AG04449 (cell line): ENCODE measurements around the gene EPC2.

ENCODE experiments used
- CTCF ChIA-PET: fragments of 350-600 bp; formaldehyde crosslinking; extraction: SDS; loops from one replicate; lab custom pipeline; 2021; ENCODE audit warnings: antibody characterized with exemption; lab: Yijun Ruan, JAX
- POLR2A ChIA-PET: fragments of 400-600, 350-600 bp; formaldehyde crosslinking; extraction: SDS; loops from one replicate; lab custom pipeline; 2020; ENCODE audit warnings: antibody characterized with exemption, inconsistent platforms; lab: Yijun Ruan, JAX
- DNase-seq: peaks from one replicate; pipeline ENCODE4 v3.0.0-alpha.2; 2010; ENCODE audit warnings: low read depth, low spot score
- H3K4me3 ChIP-seq: 2 replicates; pipeline ENCODE4 v1.5.1; 2011; ENCODE audit warnings: low read depth, mild to moderate bottlenecking, control low read depth, low read length
- CTCF ChIP-seq: IDR thresholded peaks from one replicate; pipeline ENCODE4 v1.5.1; 2011; ENCODE audit warnings: mild to moderate bottlenecking, moderate library complexity, low read length, control low read depth, inconsistent platforms; ENCODE audit not compliant: insufficient read depth; ENCODE audit errors: missing control alignments

Gene EPC2

GRCh38 chr2:148634749-148635148 lies 9.8 kb upstream of the EPC2 start:
- POLR2A ChIA-PET: no interaction called here
- CTCF ChIA-PET: no interaction called here
- DNase-seq: no peak
- no peak for TF ChIP-seq CTCF
- no peak overlapping the region for H3K4me3 ChIP-seq

- ChIA-PET CTCF (interaction anchor here (1.2 to 6.9 kb wide), 4 partner anchors 32 to 700 kb away, joined by 3 to 87 read pairs (median 6); no protein-coding TSS in a partner anchor), POLR2A (no interaction called here)
- DNase-seq: no peak
- no peak overlapping the region for H3K4me3 ChIP-seq
- no peak for TF ChIP-seq CTCF
Measured at GRCh38 chr2:148638543-148638942, 6.0 kb upstream of the EPC2 start.

- H3K4me3 ChIP-seq: no peak overlapping the region
- TF ChIP-seq CTCF: no peak
- CTCF ChIA-PET: interaction anchor here (0.8 to 6.9 kb wide), 7 partner anchors 326 to 650 kb away, joined by 3 to 87 read pairs (median 6); no protein-coding TSS in a partner anchor
- DNase-seq: no peak
- POLR2A ChIA-PET: no interaction called here
Measured at GRCh38 chr2:148640767-148641166, 3.8 kb upstream of the EPC2 start.

- no peak for TF ChIP-seq CTCF
- H3K4me3 ChIP-seq: no peak overlapping the region
- ChIA-PET CTCF (interaction anchor here (6.9 kb wide), 1 partner anchor 351 kb away, joined by 87 read pairs; no protein-coding TSS in a partner anchor), POLR2A (no interaction called here)
- no peak for DNase-seq
Measured at GRCh38 chr2:148642112-148642744, 2.3 kb upstream of the EPC2 start.

GRCh38 chr2:148642891-148643416 lies 1.6 kb upstream of the EPC2 start:
- TF ChIP-seq CTCF: no peak
- POLR2A ChIA-PET: interaction anchor here (0.5 kb wide), 1 partner anchor 419 kb away, joined by 3 read pairs; no protein-coding TSS in a partner anchor
- no peak for DNase-seq
- no peak overlapping the region for H3K4me3 ChIP-seq
- CTCF ChIA-PET: interaction anchor here (6.9 kb wide), 1 partner anchor 350 kb away, joined by 87 read pairs; no protein-coding TSS in a partner anchor

- CTCF ChIA-PET: interaction anchor here (0.8 to 6.9 kb wide), 2 partner anchors 349 to 708 kb away, joined by 3 to 87 read pairs; no protein-coding TSS in a partner anchor
- no peak for TF ChIP-seq CTCF
Measured at GRCh38 chr2:148643421-148643820, 1.1 kb upstream of the EPC2 start.

More at GRCh38 chr2:148643421-148643820, 1.1 kb upstream of the EPC2 start:
- no peak for DNase-seq
- POLR2A ChIA-PET: interaction anchor here (0.5 to 0.6 kb wide), 2 partner anchors 272 to 419 kb away, joined by 3 read pairs; no protein-coding TSS in a partner anchor
- H3K4me3 ChIP-seq: no peak overlapping the region; the same call in 1 of the 2 replicates
